ENCODE data around the gene GRID1. TPM values are rescaled to one million over a fixed set of nuclear protein-coding genes. Genes with fewer than 3 reads are reported as not detected.

The GRID1 gene
- polyA plus RNA-seq, 1 of the 3 experiments (the other 2 are of a cell fraction) = 0.13 TPM

DNA sequence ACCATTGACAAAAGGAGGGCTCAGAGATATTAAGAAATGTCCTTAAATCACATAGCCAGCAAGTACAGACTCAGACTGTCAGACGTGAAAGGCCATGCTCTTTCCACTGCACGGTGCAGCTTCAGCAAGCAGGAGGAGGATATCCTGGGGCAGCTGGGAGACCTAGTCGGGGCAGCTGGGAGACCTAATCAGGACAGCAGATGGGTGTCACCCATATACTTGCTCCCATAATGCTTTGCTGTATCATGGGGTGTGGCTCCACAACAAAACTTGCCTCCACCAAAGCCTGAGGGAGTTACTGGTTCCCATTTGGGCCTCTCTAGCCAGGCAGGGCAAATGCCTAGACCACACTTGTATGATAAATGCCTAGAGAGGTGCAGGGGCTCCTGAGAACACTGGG lies 55.4 kb downstream of the GRID1 start (continued):
- TF ChIP-seq, protein P1, sequence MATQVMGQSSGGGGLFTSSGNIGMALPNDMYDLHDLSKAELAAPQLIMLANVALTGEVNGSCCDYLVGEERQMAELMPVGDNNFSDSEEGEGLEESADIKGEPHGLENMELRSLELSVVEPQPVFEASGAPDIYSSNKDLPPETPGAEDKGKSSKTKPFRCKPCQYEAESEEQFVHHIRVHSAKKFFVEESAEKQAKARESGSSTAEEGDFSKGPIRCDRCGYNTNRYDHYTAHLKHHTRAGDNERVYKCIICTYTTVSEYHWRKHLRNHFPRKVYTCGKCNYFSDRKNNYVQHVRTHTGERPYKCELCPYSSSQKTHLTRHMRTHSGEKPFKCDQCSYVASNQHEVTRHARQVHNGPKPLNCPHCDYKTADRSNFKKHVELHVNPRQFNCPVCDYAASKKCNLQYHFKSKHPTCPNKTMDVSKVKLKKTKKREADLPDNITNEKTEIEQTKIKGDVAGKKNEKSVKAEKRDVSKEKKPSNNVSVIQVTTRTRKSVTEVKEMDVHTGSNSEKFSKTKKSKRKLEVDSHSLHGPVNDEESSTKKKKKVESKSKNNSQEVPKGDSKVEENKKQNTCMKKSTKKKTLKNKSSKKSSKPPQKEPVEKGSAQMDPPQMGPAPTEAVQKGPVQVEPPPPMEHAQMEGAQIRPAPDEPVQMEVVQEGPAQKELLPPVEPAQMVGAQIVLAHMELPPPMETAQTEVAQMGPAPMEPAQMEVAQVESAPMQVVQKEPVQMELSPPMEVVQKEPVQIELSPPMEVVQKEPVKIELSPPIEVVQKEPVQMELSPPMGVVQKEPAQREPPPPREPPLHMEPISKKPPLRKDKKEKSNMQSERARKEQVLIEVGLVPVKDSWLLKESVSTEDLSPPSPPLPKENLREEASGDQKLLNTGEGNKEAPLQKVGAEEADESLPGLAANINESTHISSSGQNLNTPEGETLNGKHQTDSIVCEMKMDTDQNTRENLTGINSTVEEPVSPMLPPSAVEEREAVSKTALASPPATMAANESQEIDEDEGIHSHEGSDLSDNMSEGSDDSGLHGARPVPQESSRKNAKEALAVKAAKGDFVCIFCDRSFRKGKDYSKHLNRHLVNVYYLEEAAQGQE (IDR thresholded peaks at IDR 0.05; ENCODE audit: low read depth, low read length) = no peak
- TF ChIP-seq YY1 (IDR thresholded peaks at IDR 0.05; ENCODE audit: low read depth) = no peak
- no peak for TF ChIP-seq TAF1 (IDR thresholded peaks at IDR 0.05; ENCODE audit: borderline replicate concordance, low read depth, low read length)

DNA sequence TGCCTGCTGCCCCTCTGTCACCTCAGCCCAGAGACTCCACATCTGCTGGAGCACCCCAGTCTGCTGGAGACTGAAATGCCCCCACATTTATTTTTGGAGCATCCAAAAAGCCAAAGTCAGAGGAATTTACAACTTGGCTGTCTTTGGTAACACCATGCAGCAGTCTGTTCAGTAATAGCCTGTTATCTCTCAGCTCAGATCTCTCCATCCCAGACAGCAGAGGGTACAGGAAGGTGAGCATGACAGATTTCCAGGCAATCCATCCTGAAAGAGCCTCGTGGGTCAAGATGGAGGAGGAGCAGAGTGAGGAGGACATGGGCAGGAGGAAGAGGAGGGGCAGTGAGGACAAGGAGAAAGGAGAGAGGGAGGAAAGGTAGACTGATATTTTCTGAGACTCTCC lies 55.9 kb downstream of the GRID1 start:
- Histone ChIP-seq H2AFZ (ENCODE audit: low read depth) (no peak overlapping the region), H4K20me1 (ENCODE audit: insufficient read depth) (no peaks in the 10 kb centered on the region), H3K9ac (no peak overlapping the region), H3K27me3 (ENCODE audit: insufficient read depth) (no peaks in the 10 kb centered on the region), H3K4me3 (ENCODE audit: low read depth in 2 of 2, low read length in 1 of 2) (no peak overlapping the region), H3K4me1 (ENCODE audit: control insufficient read depth in 1 of 2, insufficient read depth in 2 of 2, low read depth in 1 of 2, low read length in 1 of 2) (peaks cover 0 to 25% of the 10 kb centered on the region in 2 experiments; a peak in 1 of 4 replicates), H3K27ac (ENCODE audit: low read depth in 2 of 2, low read length in 1 of 2) (no peak overlapping the region), H3K79me2 (ENCODE audit: insufficient read depth) (no peaks in the 10 kb centered on the region), H3K9me2 (no peaks in the 10 kb centered on the region), H3K9me3 (no peaks in the 10 kb centered on the region), H3F3A (replicated peaks; ENCODE audit: insufficient read depth) (no peaks in the 10 kb centered on the region), H3K4me2 (no peak overlapping the region), H3K36me3 (replicated peaks in 1 of 2; ENCODE audit: control insufficient read depth in 1 of 2, insufficient read depth in 2 of 2, low read length in 1 of 2) (no peaks in the 10 kb centered on the region)
- no peak for TF ChIP-seq YY1 (IDR thresholded peaks at IDR 0.05; ENCODE audit: low read depth)
- peak; percentile 59 for TF ChIP-seq GATA2 (CRISPR knock-in tag; IDR thresholded peaks at IDR 0.05)
- no peak for DNase-seq
- ChIA-PET CTCF (no interaction called here), POLR2A (no interaction called here)
- 0% methylated on average over 1 of the region's 1 CpG for WGBS (ENCODE audit: low lambda C conversion rate)

DNA sequence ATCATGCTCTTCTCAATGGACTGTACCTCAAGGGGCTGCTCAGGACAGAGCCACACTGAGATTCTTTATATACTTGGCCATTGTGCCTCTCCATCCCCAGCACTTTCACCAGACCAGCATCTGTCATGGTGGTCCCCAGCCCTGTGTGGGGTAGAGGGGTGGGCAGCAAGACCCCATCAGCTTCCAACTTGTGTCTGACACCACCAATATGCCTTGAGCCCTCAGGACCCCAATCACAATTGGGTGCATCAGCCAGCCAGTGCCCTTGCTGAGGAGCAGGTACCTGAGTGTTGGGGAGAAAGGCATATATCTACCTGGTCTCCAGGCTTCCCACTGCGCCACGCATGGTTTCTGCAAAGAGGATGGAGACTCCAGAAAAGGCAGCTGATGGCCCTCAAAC lies 56.3 kb downstream of the GRID1 start:
- no peak overlapping the region for H3K4me3 ChIP-seq (ENCODE audit: low read depth in 2 of 2, low read length in 1 of 2)
- no peak for TF ChIP-seq FOXM1 (IDR thresholded peaks at IDR 0.05; ENCODE audit: low read depth)
- TF ChIP-seq NRF1 (IDR thresholded peaks at IDR 0.05; ENCODE audit: low read depth, low read length) = no peak
- no peak for TF ChIP-seq SMC3 (IDR thresholded peaks at IDR 0.05; ENCODE audit: low read depth, low read length)
- TF ChIP-seq RFX5 (IDR thresholded peaks at IDR 0.05; ENCODE audit: low read length) = no peak
- no peak for TF ChIP-seq CHD2 (IDR thresholded peaks at IDR 0.05; ENCODE audit: low read length, partially characterized antibody)
- TF ChIP-seq, protein P2, sequence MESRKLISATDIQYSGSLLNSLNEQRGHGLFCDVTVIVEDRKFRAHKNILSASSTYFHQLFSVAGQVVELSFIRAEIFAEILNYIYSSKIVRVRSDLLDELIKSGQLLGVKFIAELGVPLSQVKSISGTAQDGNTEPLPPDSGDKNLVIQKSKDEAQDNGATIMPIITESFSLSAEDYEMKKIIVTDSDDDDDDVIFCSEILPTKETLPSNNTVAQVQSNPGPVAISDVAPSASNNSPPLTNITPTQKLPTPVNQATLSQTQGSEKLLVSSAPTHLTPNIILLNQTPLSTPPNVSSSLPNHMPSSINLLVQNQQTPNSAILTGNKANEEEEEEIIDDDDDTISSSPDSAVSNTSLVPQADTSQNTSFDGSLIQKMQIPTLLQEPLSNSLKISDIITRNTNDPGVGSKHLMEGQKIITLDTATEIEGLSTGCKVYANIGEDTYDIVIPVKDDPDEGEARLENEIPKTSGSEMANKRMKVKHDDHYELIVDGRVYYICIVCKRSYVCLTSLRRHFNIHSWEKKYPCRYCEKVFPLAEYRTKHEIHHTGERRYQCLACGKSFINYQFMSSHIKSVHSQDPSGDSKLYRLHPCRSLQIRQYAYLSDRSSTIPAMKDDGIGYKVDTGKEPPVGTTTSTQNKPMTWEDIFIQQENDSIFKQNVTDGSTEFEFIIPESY (IDR thresholded peaks at IDR 0.05; ENCODE audit: borderline replicate concordance, low read depth) = no peak
- no peak for TF ChIP-seq SIN3A (IDR thresholded peaks at IDR 0.05; ENCODE audit: borderline replicate concordance, low read depth, low read length)
- TF ChIP-seq, protein P3, sequence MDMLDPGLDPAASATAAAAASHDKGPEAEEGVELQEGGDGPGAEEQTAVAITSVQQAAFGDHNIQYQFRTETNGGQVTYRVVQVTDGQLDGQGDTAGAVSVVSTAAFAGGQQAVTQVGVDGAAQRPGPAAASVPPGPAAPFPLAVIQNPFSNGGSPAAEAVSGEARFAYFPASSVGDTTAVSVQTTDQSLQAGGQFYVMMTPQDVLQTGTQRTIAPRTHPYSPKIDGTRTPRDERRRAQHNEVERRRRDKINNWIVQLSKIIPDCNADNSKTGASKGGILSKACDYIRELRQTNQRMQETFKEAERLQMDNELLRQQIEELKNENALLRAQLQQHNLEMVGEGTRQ (IDR thresholded peaks at IDR 0.05; ENCODE audit: borderline replicate concordance, low read depth, low read length) = no peak
- no peak for TF ChIP-seq GABPA (IDR thresholded peaks at IDR 0.05; ENCODE audit: low read depth)
- no peak for TF ChIP-seq FOSL2 (IDR thresholded peaks at IDR 0.05; ENCODE audit: borderline replicate concordance, low read depth)
- TF ChIP-seq, protein P4, sequence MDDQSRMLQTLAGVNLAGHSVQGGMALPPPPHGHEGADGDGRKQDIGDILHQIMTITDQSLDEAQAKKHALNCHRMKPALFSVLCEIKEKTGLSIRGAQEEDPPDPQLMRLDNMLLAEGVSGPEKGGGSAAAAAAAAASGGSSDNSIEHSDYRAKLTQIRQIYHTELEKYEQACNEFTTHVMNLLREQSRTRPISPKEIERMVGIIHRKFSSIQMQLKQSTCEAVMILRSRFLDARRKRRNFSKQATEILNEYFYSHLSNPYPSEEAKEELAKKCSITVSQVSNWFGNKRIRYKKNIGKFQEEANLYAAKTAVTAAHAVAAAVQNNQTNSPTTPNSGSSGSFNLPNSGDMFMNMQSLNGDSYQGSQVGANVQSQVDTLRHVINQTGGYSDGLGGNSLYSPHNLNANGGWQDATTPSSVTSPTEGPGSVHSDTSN (IDR thresholded peaks at IDR 0.05) = no peak
- no peak for TF ChIP-seq RAD21 (IDR thresholded peaks at IDR 0.05; ENCODE audit: low read length)
- TF ChIP-seq, protein P5, sequence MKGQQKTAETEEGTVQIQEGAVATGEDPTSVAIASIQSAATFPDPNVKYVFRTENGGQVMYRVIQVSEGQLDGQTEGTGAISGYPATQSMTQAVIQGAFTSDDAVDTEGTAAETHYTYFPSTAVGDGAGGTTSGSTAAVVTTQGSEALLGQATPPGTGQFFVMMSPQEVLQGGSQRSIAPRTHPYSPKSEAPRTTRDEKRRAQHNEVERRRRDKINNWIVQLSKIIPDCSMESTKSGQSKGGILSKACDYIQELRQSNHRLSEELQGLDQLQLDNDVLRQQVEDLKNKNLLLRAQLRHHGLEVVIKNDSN (IDR thresholded peaks at IDR 0.05; ENCODE audit: borderline replicate concordance, low read depth) = no peak
- TF ChIP-seq TAF1 (IDR thresholded peaks at IDR 0.05; ENCODE audit: borderline replicate concordance, low read depth, low read length) = no peak
- no peak for TF ChIP-seq MEF2A (IDR thresholded peaks at IDR 0.05; ENCODE audit: borderline replicate concordance, low read depth)
- no peaks in the 10 kb centered on the region for H3F3A ChIP-seq (replicated peaks; ENCODE audit: insufficient read depth)
- H3K4me1 ChIP-seq (ENCODE audit: control insufficient read depth in 1 of 2, insufficient read depth in 2 of 2, low read depth in 1 of 2, low read length in 1 of 2) = peaks cover 0 to 25% of the 10 kb centered on the region in 2 experiments; a peak in 1 of 4 replicates
- no peak overlapping the region for H3K27ac ChIP-seq (ENCODE audit: low read depth in 2 of 2, low read length in 1 of 2)
- no peaks in the 10 kb centered on the region for H3K36me3 ChIP-seq (replicated peaks in 1 of 2; ENCODE audit: control insufficient read depth in 1 of 2, insufficient read depth in 2 of 2, low read length in 1 of 2)
- H4K20me1 ChIP-seq (ENCODE audit: insufficient read depth) = no peaks in the 10 kb centered on the region
- WGBS (ENCODE audit: low lambda C conversion rate) = 14% methylated on average over 2 of the region's 2 CpGs
- H3K4me2 ChIP-seq = no peak overlapping the region
- DNase-seq = no peak
- POLR2A ChIA-PET = no interaction called here
- H3K27me3 ChIP-seq (ENCODE audit: insufficient read depth) = no peaks in the 10 kb centered on the region
- CTCF ChIA-PET = no interaction called here
- H3K9me2 ChIP-seq = no peaks in the 10 kb centered on the region
- no peak overlapping the region for H3K9ac ChIP-seq
- H3K9me3 ChIP-seq = no peaks in the 10 kb centered on the region
- no peak overlapping the region for H2AFZ ChIP-seq (ENCODE audit: low read depth)
- H3K79me2 ChIP-seq (ENCODE audit: insufficient read depth) = no peaks in the 10 kb centered on the region
